AG09309 (cell line): ENCODE data around the gene PSTK.
A peak's percentile ranks its signal among the peaks of the same experiment; 100 is the strongest.

Experiments used
- DNase-seq: peaks from one replicate; pipeline ENCODE4 v3.0.0-alpha.2; 2010; ENCODE audit warnings: low read depth
- H3K4me3 ChIP-seq: 2 replicates; pipeline ENCODE4 v1.5.1; 2011; ENCODE audit warnings: mild to moderate bottlenecking, low read depth, low read length, moderate library complexity; ENCODE audit not compliant: control insufficient read depth
- CTCF ChIP-seq: IDR thresholded peaks from 2 replicates; pipeline ENCODE4 v1.5.1; 2011; ENCODE audit warnings: mild to moderate bottlenecking, low read depth, low read length, inconsistent platforms; ENCODE audit not compliant: insufficient read depth, control insufficient read depth; ENCODE audit errors: missing control alignments

PSTK gene

GRCh38 chr10:122953902-122954730, 26.1 kb upstream of the PSTK start, which contains the start of gene C10orf88:
TSS of gene C10orf88 (minus strand) at chr10:122954227. CDS start at chr10:122954178, 49 bp downstream.
- H3K4me3 ChIP-seq = peak within 1 kb of the TSS; percentile 96
- no peak for TF ChIP-seq CTCF
- DNase-seq = peak; percentile 94

- TF ChIP-seq CTCF = no peak
- peak overlapping the region; percentile 96; the same call in 1 of the 2 replicates for H3K4me3 ChIP-seq
- DNase-seq = no peak
Observed at GRCh38 chr10:122954731-122955050, 25.5 kb upstream of the PSTK start.

- no peak overlapping the region for H3K4me3 ChIP-seq
- no peak for DNase-seq
Observed at GRCh38 chr10:122955892-122956291, 24.3 kb upstream of the PSTK start.

GRCh38 chr10:122957474-122957873, 22.7 kb upstream of the PSTK start:
- TF ChIP-seq CTCF = no peak
- no peak for DNase-seq
- H3K4me3 ChIP-seq = no peak overlapping the region

More at GRCh38 chr10:122955892-122956291, 24.3 kb upstream of the PSTK start:
- TF ChIP-seq CTCF = no peak

- no peak for TF ChIP-seq CTCF
- DNase-seq = no peak
- H3K4me3 ChIP-seq = no peak overlapping the region
Observed at GRCh38 chr10:122962405-122962804, 17.8 kb upstream of the PSTK start.

GRCh38 chr10:122966879-122967278, 13.3 kb upstream of the PSTK start:
- H3K4me3 ChIP-seq = no peak overlapping the region
- no peak for DNase-seq
- no peak for TF ChIP-seq CTCF

GRCh38 chr10:122968698-122969097, 11.5 kb upstream of the PSTK start:
- no peak for TF ChIP-seq CTCF
- no peak for DNase-seq
- no peak overlapping the region for H3K4me3 ChIP-seq
